ENCODE data around the gene VPS52.

The VPS52 gene

GRCh38 chr6:33217681-33218080, 54.0 kb downstream of the VPS52 start:
- Histone ChIP-seq H3K9ac (ENCODE audit: low read length) (no peak overlapping the region), H3K9me3 (ENCODE audit: control insufficient read depth, low read length) (no peaks in the 10 kb centered on the region), H3K23ac (ENCODE audit: low read length in 2 of 2) (no peak overlapping the region), H3K4me3 (ENCODE audit: insufficient read depth in 1 of 2, low read depth in 1 of 2, low read length in 2 of 2) (no peak overlapping the region), H2BK5ac (ENCODE audit: low read depth, low read length, poor library complexity, severe bottlenecking) (no peak overlapping the region), H4K91ac (ENCODE audit: low read length) (no peak overlapping the region), H2AK5ac (ENCODE audit: low read length, severe bottlenecking) (no peak overlapping the region), H3K36me3 (ENCODE audit: control insufficient read depth in 1 of 2, insufficient read depth in 2 of 2, low read depth in 1 of 2, low read length in 2 of 2) (peaks cover 0 to 3% of the 10 kb centered on the region in 2 experiments), H2BK120ac (ENCODE audit: low read depth, low read length) (no peak overlapping the region), H2AFZ (ENCODE audit: low read depth, low read length) (no peak overlapping the region), H3K18ac (ENCODE audit: low read depth in 1 of 2, low read length in 2 of 2) (no peak overlapping the region), H2BK15ac (ENCODE audit: low read depth, poor library complexity, severe bottlenecking) (no peak overlapping the region), H3K27ac (ENCODE audit: low read length, poor library complexity, severe bottlenecking) (no peak overlapping the region), H3K4me1 (ENCODE audit: control insufficient read depth, insufficient read depth, low read depth, low read length) (peaks cover 11% of the 10 kb centered on the region), H3K79me1 (replicated peaks; ENCODE audit: low read length, poor library complexity, severe bottlenecking) (no peaks in the 10 kb centered on the region), H2BK12ac (ENCODE audit: low read length in 2 of 2) (no peak overlapping the region), H3K14ac (ENCODE audit: low read length in 2 of 2) (peak overlapping the region in 1 of 2 experiments; percentile 47), H3K27me3 (ENCODE audit: control insufficient read depth in 1 of 2, insufficient read depth in 1 of 2, low read length in 2 of 2) (peaks cover 21 to 38% of the 10 kb centered on the region in 2 experiments), H3K4me2 (ENCODE audit: low read length, poor library complexity, severe bottlenecking) (no peak overlapping the region), H3K4ac (ENCODE audit: low read depth in 1 of 2, low read length in 2 of 2) (no peak overlapping the region), H4K8ac (ENCODE audit: low read length) (no peak overlapping the region)
- WGBS, result 48% methylated on average over 3 of the region's 3 CpGs
- DNase-seq, result no peak

DNA sequence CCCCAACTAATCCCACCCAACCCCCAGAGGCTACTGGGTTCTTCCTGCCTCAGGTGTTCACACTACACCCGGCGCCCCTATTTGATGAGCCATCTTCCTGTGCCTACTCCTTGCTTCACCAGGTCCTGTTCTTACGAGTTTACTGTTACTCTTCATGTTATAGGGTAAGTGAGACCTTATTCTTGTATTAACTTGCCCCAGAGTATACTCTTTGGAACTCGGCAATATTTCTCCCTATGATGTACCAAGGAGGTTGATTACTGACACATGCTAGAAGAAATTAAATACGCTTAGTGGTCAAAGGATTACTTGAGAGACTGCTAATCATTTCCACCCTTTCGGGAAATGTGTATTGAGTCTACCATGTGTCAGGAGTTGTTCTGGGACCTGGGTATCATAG, 54.4 kb downstream of the VPS52 start:
- Histone ChIP-seq H3K4me3 (ENCODE audit: insufficient read depth in 1 of 2, low read depth in 1 of 2, low read length in 2 of 2) (no peak overlapping the region), H3K36me3 (ENCODE audit: control insufficient read depth in 1 of 2, insufficient read depth in 2 of 2, low read depth in 1 of 2, low read length in 2 of 2) (peaks cover 2 to 4% of the 10 kb centered on the region in 2 experiments), H2BK5ac (ENCODE audit: low read depth, low read length, poor library complexity, severe bottlenecking) (no peak overlapping the region), H2BK15ac (ENCODE audit: low read depth, poor library complexity, severe bottlenecking) (no peak overlapping the region), H2AFZ (ENCODE audit: low read depth, low read length) (no peak overlapping the region), H3K9me3 (ENCODE audit: control insufficient read depth, low read length) (no peaks in the 10 kb centered on the region), H3K18ac (ENCODE audit: low read depth in 1 of 2, low read length in 2 of 2) (no peak overlapping the region), H2AK5ac (ENCODE audit: low read length, severe bottlenecking) (no peak overlapping the region), H3K4ac (ENCODE audit: low read depth in 1 of 2, low read length in 2 of 2) (no peak overlapping the region), H4K91ac (ENCODE audit: low read length) (no peak overlapping the region), H2BK12ac (ENCODE audit: low read length in 2 of 2) (no peak overlapping the region), H3K4me1 (ENCODE audit: control insufficient read depth, insufficient read depth, low read depth, low read length) (peaks cover 11% of the 10 kb centered on the region), H3K9ac (ENCODE audit: low read length) (no peak overlapping the region), H3K27me3 (ENCODE audit: control insufficient read depth in 1 of 2, insufficient read depth in 1 of 2, low read length in 2 of 2) (peaks cover 21 to 35% of the 10 kb centered on the region in 2 experiments), H3K14ac (ENCODE audit: low read length in 2 of 2) (no peak overlapping the region), H3K79me1 (replicated peaks; ENCODE audit: low read length, poor library complexity, severe bottlenecking) (no peaks in the 10 kb centered on the region), H3K4me2 (ENCODE audit: low read length, poor library complexity, severe bottlenecking) (no peak overlapping the region), H2BK120ac (ENCODE audit: low read depth, low read length) (no peak overlapping the region), H3K23ac (ENCODE audit: low read length in 2 of 2) (no peak overlapping the region), H4K8ac (ENCODE audit: low read length) (no peak overlapping the region), H3K27ac (ENCODE audit: low read length, poor library complexity, severe bottlenecking) (no peak overlapping the region)
- DNase-seq, result no peak
- WGBS, result 95% methylated on average over 5 of the region's 6 CpGs

DNA sequence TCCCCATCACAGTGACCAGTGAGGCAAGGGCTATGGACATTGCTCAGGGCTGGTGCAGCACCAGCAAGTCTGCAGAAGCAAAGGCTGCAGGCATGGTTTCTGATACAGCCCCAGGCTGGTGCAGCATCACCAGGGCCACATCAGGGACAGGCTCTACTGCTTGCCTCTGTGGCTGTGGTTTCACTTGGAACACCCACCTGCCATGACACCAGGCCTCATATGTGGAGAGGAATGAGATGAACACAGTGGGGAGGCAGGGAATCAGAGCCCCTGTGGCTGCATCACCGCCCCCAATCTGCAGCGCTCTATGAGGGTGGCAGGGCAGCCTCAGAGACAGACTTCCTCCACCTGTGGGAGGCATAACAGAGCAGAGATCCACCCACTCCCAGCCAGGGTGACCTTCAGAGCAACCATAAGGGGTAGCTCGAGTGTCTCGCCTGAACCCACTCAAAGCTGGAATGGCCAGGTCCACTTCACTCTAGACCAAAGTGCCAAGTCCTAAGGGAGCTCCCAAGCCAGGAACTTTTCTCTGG, 55.5 kb downstream of the VPS52 start:
- WGBS, result 91% methylated on average over 4 of the region's 4 CpGs
- Histone ChIP-seq H3K23ac (ENCODE audit: low read length in 2 of 2) (no peak overlapping the region), H2BK5ac (ENCODE audit: low read depth, low read length, poor library complexity, severe bottlenecking) (no peak overlapping the region), H3K9ac (ENCODE audit: low read length) (no peak overlapping the region), H3K14ac (ENCODE audit: low read length in 2 of 2) (no peak overlapping the region), H2AFZ (ENCODE audit: low read depth, low read length) (no peak overlapping the region), H3K4me1 (ENCODE audit: control insufficient read depth, insufficient read depth, low read depth, low read length) (peaks cover 11% of the 10 kb centered on the region), H3K4ac (ENCODE audit: low read depth in 1 of 2, low read length in 2 of 2) (no peak overlapping the region), H2BK15ac (ENCODE audit: low read depth, poor library complexity, severe bottlenecking) (no peak overlapping the region), H2BK12ac (ENCODE audit: low read length in 2 of 2) (no peak overlapping the region), H4K8ac (ENCODE audit: low read length) (no peak overlapping the region), H2AK5ac (ENCODE audit: low read length, severe bottlenecking) (no peak overlapping the region), H3K79me1 (replicated peaks; ENCODE audit: low read length, poor library complexity, severe bottlenecking) (peaks cover 1% of the 10 kb centered on the region), H3K4me2 (ENCODE audit: low read length, poor library complexity, severe bottlenecking) (no peak overlapping the region), H3K4me3 (ENCODE audit: insufficient read depth in 1 of 2, low read depth in 1 of 2, low read length in 2 of 2) (no peak overlapping the region), H3K18ac (ENCODE audit: low read depth in 1 of 2, low read length in 2 of 2) (no peak overlapping the region), H3K27ac (ENCODE audit: low read length, poor library complexity, severe bottlenecking) (no peak overlapping the region), H3K36me3 (ENCODE audit: control insufficient read depth in 1 of 2, insufficient read depth in 2 of 2, low read depth in 1 of 2, low read length in 2 of 2) (peaks cover 11 to 15% of the 10 kb centered on the region in 2 experiments), H2BK120ac (ENCODE audit: low read depth, low read length) (no peak overlapping the region), H4K91ac (ENCODE audit: low read length) (no peak overlapping the region), H3K9me3 (ENCODE audit: control insufficient read depth, low read length) (no peaks in the 10 kb centered on the region), H3K27me3 (ENCODE audit: control insufficient read depth in 1 of 2, insufficient read depth in 1 of 2, low read length in 2 of 2) (peaks cover 17 to 28% of the 10 kb centered on the region in 2 experiments)
- no peak for DNase-seq

DNA sequence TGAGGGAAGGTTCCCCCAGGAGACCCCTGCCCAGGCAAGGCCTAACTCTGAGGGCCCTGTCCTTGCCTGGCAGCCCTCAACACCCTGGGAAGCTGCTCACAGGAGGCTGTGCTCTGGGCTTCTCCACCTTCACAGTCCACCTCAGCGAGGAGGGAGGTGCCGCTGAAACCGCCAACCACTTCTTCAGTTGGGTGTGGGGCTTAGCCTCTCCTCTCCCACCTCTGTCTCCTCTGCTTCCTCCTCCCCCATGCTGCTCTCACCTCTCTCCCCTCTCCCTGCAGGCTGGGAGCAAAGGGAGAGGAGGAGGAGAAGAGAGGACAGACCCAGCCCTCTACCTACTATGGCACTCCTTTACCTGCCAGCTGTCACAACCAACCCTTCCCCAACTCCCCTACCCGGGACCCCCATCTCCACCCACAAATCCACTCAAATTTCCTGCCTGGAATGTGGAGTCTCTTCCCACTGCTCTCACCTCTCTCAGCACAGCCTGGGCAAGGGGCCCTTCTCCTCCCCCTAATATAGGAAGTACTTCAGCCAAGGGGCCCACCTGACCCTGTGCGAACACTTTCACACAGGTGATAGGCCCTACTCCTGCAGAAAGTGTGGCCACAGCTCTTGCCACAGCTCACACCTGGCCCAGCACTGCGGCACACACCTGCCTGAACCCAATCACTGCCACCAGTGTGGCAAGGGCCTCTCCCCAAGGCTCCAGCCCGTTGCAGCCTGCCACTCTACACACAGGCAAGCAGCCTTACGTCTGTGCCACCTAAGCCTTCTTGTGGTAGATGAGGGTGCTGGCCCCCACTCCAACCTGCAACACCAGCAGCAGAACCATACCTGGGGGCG, 56.2 kb downstream of the VPS52 start:
- WGBS, result 71% methylated on average over 6 of the region's 9 CpGs
- no peaks in the 10 kb centered on the region for H3K9me3 ChIP-seq (ENCODE audit: control insufficient read depth, low read length)

More for the DNA sequence above, 56.2 kb downstream of the VPS52 start:
- no peak overlapping the region for H3K4me3 ChIP-seq (ENCODE audit: insufficient read depth in 1 of 2, low read depth in 1 of 2, low read length in 2 of 2)
- peaks cover 11% of the 10 kb centered on the region for H3K4me1 ChIP-seq (ENCODE audit: control insufficient read depth, insufficient read depth, low read depth, low read length)
- peaks cover 3% of the 10 kb centered on the region for H3K79me1 ChIP-seq (replicated peaks; ENCODE audit: low read length, poor library complexity, severe bottlenecking)
- no peak overlapping the region for H3K4me2 ChIP-seq (ENCODE audit: low read length, poor library complexity, severe bottlenecking)
- H3K27ac ChIP-seq (ENCODE audit: low read length, poor library complexity, severe bottlenecking), result no peak overlapping the region
- no peak overlapping the region for H3K18ac ChIP-seq (ENCODE audit: low read depth in 1 of 2, low read length in 2 of 2)
- H3K27me3 ChIP-seq (ENCODE audit: control insufficient read depth in 1 of 2, insufficient read depth in 1 of 2, low read length in 2 of 2), result peaks cover 16 to 28% of the 10 kb centered on the region in 2 experiments
- H3K36me3 ChIP-seq (ENCODE audit: control insufficient read depth in 1 of 2, insufficient read depth in 2 of 2, low read depth in 1 of 2, low read length in 2 of 2), result peaks cover 16 to 19% of the 10 kb centered on the region in 2 experiments
- H3K14ac ChIP-seq (ENCODE audit: low read length in 2 of 2), result no peak overlapping the region
- H2AK5ac ChIP-seq (ENCODE audit: low read length, severe bottlenecking), result no peak overlapping the region
- H2BK15ac ChIP-seq (ENCODE audit: low read depth, poor library complexity, severe bottlenecking), result no peak overlapping the region
- no peak overlapping the region for H2BK120ac ChIP-seq (ENCODE audit: low read depth, low read length)
- peak overlapping the region; percentile 64 for H4K91ac ChIP-seq (ENCODE audit: low read length)
- H4K8ac ChIP-seq (ENCODE audit: low read length), result no peak overlapping the region
- no peak overlapping the region for H3K9ac ChIP-seq (ENCODE audit: low read length)
- DNase-seq, result no peak
- H3K23ac ChIP-seq (ENCODE audit: low read length in 2 of 2), result no peak overlapping the region
- H2BK5ac ChIP-seq (ENCODE audit: low read depth, low read length, poor library complexity, severe bottlenecking), result no peak overlapping the region
- no peak overlapping the region for H3K4ac ChIP-seq (ENCODE audit: low read depth in 1 of 2, low read length in 2 of 2)
- H2BK12ac ChIP-seq (ENCODE audit: low read length in 2 of 2), result no peak overlapping the region
- H2AFZ ChIP-seq (ENCODE audit: low read depth, low read length), result no peak overlapping the region
